Heart left ventricle (tissue), 16 donors: Measurements from ENCODE around the gene SORCS1. TPM values are rescaled to one million over a fixed set of nuclear protein-coding genes. Genes with fewer than 3 reads are reported as not detected.

Experiments used
- ATAC-seq, 4 donors: fragments of 200-7000 bp; cut with Tn5 transposase; one replicate each; pipeline ENCODE4 v1.9.1; 2020 to 2022; ENCODE audit warnings: moderate library complexity in 4 of 4, mild to moderate bottlenecking in 3 of 4, moderate number of reproducible peaks in 1 of 4
- DNase-seq, 5 donors: peaks; one replicate each; pipeline ENCODE4 v3.0.0-alpha.2; 2020
- H3K27ac ChIP-seq, 12 donors: fragments of 200-600 bp; sonication (generic) in 4 of 12; one replicate each; pipeline versions ENCODE4 v1.5.0 to v1.8.0; 2016 to 2022; ENCODE audit warnings: mild to moderate bottlenecking in 2 of 12
- H3K27me3 ChIP-seq, 9 donors: fragments of 200-600 bp; sonication (generic) in 2 of 9; one replicate each; pipeline versions ENCODE4 v1.5.1 to v1.8.0; 2016 to 2022; ENCODE audit warnings: mild to moderate bottlenecking in 3 of 9
- H3K36me3 ChIP-seq, 9 donors: fragments of 200-600 bp; sonication (generic) in 2 of 9; one replicate each; pipeline versions ENCODE4 v1.5.0 to v1.8.0; 2018 to 2022; ENCODE audit warnings: mild to moderate bottlenecking in 2 of 9
- H3K4me1 ChIP-seq, 12 donors: fragments of 200-600 bp; sonication (generic) in 4 of 12; one replicate each; pipeline versions ENCODE4 v1.5.0 to v1.8.0; 2016 to 2022; ENCODE audit warnings: mild to moderate bottlenecking in 3 of 12
- H3K4me3 ChIP-seq, 12 donors: fragments of 200-600 bp; sonication (generic) in 4 of 12; one replicate each; pipeline versions ENCODE4 v1.5.0 to v1.8.0; 2017 to 2022; ENCODE audit warnings: mild to moderate bottlenecking in 9 of 12, moderate library complexity in 4 of 12
- H3K9me3 ChIP-seq, 12 donors: fragments of 200-600 bp; sonication (generic) in 4 of 12; one replicate each; pipeline versions ENCODE4 v1.5.0 to v1.8.0; 2016 to 2022; ENCODE audit warnings: mild to moderate bottlenecking in 1 of 12
- CTCF ChIP-seq, 12 donors: fragments of 200-600 bp; sonication (generic) in 4 of 12; IDR thresholded peaks; one replicate each; pipeline versions ENCODE4 v1.5.0 to v1.8.0; 2018 to 2022; ENCODE audit warnings: antibody characterized with exemption in 12 of 12, mild to moderate bottlenecking in 5 of 12
- POLR2A ChIP-seq, 2 donors: fragments of 450-650 bp; IDR thresholded peaks; one replicate each; pipeline ENCODE4 v1.6.1; 2017; ENCODE audit warnings: antibody characterized with exemption in 2 of 2, mild to moderate bottlenecking in 2 of 2, moderate library complexity in 2 of 2
- WGBS, 4 donors: extraction: QIAGEN DNeasy Blood & Tissue Kit in 2 of 4; methylation state at CpG; one replicate each; pipeline versions ENCODE4 v1.1.5 to v1.1.7; 2013 to 2018; 5-methylcytosine and 5-hydroxymethylcytosine counted together
- intact Hi-C, 10 donors: fragments of 100-400 bp; cut with DNase I; formaldehyde crosslinking; loops; one replicate each; pipeline versions ENCODE4 v1.11.1 to v1.14.2; 2022
- polyA plus RNA-seq, 2 donors: library from polyadenylated mRNA; stranded (reverse); fragments of 200-250 nt; gene quantifications; one replicate each; pipeline ENCODE4 v1.2.3, GENCODE V29; 2013
- total RNA-seq, 9 donors: library from RNA; depleted of rRNA in 2 of 9; stranded (reverse); fragments of >200 nt in 2 of 9; fragmentation: NEBNext Ultra II Directional in 3 of 9; extraction: Animal tissue kit (Norgen Biotek cat#: 25700) in 3 of 9; gene quantifications; one replicate each; pipeline versions ENCODE4 v1.1.0 to v1.2.4, GENCODE V29; 2016 to 2023
- donor health status: ischemic (EF 13 %, LVEDD 7.1; RV severe dilation, severe dysfunction).
- donor health status: healthy with polysubstance abuse.
- donor health status: DM: no; HTN: yes; CAD: no.
- donor health status: DM: no; HTN: no; CAD: no.
- donor health status: ischemic (EF 25% LVEDD 6.9; RV normal size, moderate dysfunction).
- donor health status: ischemic (EF 25% LVEDD 5.7; RV mildly dilated, moderate dysfunction).
- donor health status: healthy.
- donor health status: DM: yes; HTN: yes; CAD: no.
- donor health status: ischemic (EF 35%, LVEDD 5.7; RV mildly dilated, moderate dysfunction).
- donor health status: nonischemic (EF 11% LVEDD 7.7; RV severe dilation, severe dysfunction).
- donor health status: DM: yes; HTN: yes; CAD: no.
- donor health status: PGD.
- donor health status: ischemic (EF 29% LVEDD 5.4; RV normal size, mild dysfunction).
- donor health status: nonischemic (EF 23%, LVEDD 6.1; RV moderate dilation, normal function).

Gene SORCS1
- total and polyA plus RNA-seq, 11 donors, result 0.23 to 5.7 (median 1.1) TPM

- no peaks in the 10 kb centered on the region for H3K4me1 ChIP-seq
- H3K27ac ChIP-seq, result no peak overlapping the region
- ATAC-seq (no peak), DNase-seq (no peak)
- H3K9me3 ChIP-seq, result no peaks in the 10 kb centered on the region
- peaks cover 0 to 5% (median 0%) of the 10 kb centered on the region in 9 donors for H3K27me3 ChIP-seq
- intact Hi-C loops, result loop anchor here in 3 of 10 donors (10.0 kb wide), 2 partner anchors 173 to 623 kb away; no protein-coding TSS in a partner anchor
- no peak overlapping the region for H3K4me3 ChIP-seq
- H3K36me3 ChIP-seq, result no peaks in the 10 kb centered on the region
- WGBS, 4 donors, result 56 to 71% (median 59%) methylated on average over 2 of the region's 2 CpGs
- no peak for TF ChIP-seq CTCF (IDR thresholded peaks at IDR 0.05)
- no peak for TF ChIP-seq POLR2A (IDR thresholded peaks at IDR 0.05)
Measured at GRCh38 chr10:106577756-106578155, 586.8 kb downstream of the SORCS1 start.

GRCh38 chr10:106577266-106577665, 587.2 kb downstream of the SORCS1 start:
- ATAC-seq, result no peak

GRCh38 chr10:106576534-106576933, 588.0 kb downstream of the SORCS1 start:
- WGBS, 4 donors, result 53 to 64% (median 59%) methylated on average over 4 of the region's 4 CpGs
- Histone ChIP-seq H3K9me3 (no peaks in the 10 kb centered on the region), H3K27me3 (peaks cover 0 to 5% (median 0%) of the 10 kb centered on the region in 9 donors), H3K4me3 (no peak overlapping the region), H3K27ac (no peak overlapping the region), H3K36me3 (no peaks in the 10 kb centered on the region), H3K4me1 (no peaks in the 10 kb centered on the region)
- ATAC-seq, result no peak
- TF ChIP-seq CTCF (IDR thresholded peaks at IDR 0.05) (no peak), POLR2A (IDR thresholded peaks at IDR 0.05) (no peak)
- intact Hi-C loops, result loop anchor here in 3 of 10 donors (10.0 kb wide), 2 partner anchors 172 to 622 kb away; no protein-coding TSS in a partner anchor
- no peak for DNase-seq

More at GRCh38 chr10:106577266-106577665, 587.2 kb downstream of the SORCS1 start:
- WGBS, 4 donors, result 70 to 82% (median 78%) methylated on average over 9 of the region's 9 CpGs
- intact Hi-C loops, result loop anchor here in 3 of 10 donors (10.0 kb wide), 2 partner anchors 172 to 622 kb away; no protein-coding TSS in a partner anchor
- Histone ChIP-seq H3K4me1 (no peaks in the 10 kb centered on the region), H3K27ac (no peak overlapping the region), H3K36me3 (no peaks in the 10 kb centered on the region), H3K9me3 (no peaks in the 10 kb centered on the region), H3K27me3 (peaks cover 0 to 5% (median 0%) of the 10 kb centered on the region in 9 donors), H3K4me3 (no peak overlapping the region)
- no peak for DNase-seq
- TF ChIP-seq POLR2A (IDR thresholded peaks at IDR 0.05), result no peak
- no peak for TF ChIP-seq CTCF (IDR thresholded peaks at IDR 0.05)

- Histone ChIP-seq H3K4me1 (no peaks in the 10 kb centered on the region), H3K36me3 (no peaks in the 10 kb centered on the region), H3K4me3 (no peak overlapping the region), H3K9me3 (no peaks in the 10 kb centered on the region), H3K27ac (no peak overlapping the region), H3K27me3 (peaks cover 0 to 4% (median 0%) of the 10 kb centered on the region in 9 donors)
- no peak for DNase-seq
- no peak for ATAC-seq
- intact Hi-C loops, result loop anchor here in 4 of 10 donors (5.0 to 10.0 kb wide), 3 partner anchors 168 to 621 kb away; no protein-coding TSS in a partner anchor
- TF ChIP-seq CTCF (IDR thresholded peaks at IDR 0.05) (no peak), POLR2A (IDR thresholded peaks at IDR 0.05) (no peak)
- WGBS, 4 donors, result 61 to 73% (median 69%) methylated on average over 5 of the region's 5 CpGs
Measured at GRCh38 chr10:106573106-106573505, 591.4 kb downstream of the SORCS1 start.
